Astrocyte of the spinal cord (primary cell): ENCODE measurements around the gene LATS2.

Experiments used
- DNase-seq: peaks from one replicate; pipeline ENCODE4 v3.0.0; 2011; ENCODE audit warnings: low read depth, low spot score
- H3K4me3 ChIP-seq: 2 replicates; pipeline ENCODE4 v1.5.1; 2011; ENCODE audit warnings: low read depth, mild to moderate bottlenecking, low read length, moderate library complexity
- in situ Hi-C: cut with HindIII; loops from 2 replicates; pipeline ENCODE4 v1.10.0; 2017; ENCODE audit warnings: low sequenced_read_pairs
- TF ChIP-seq, protein P1 (sequence below): IDR thresholded peaks from 2 replicates; pipeline ENCODE4 v1.5.1; 2012; ENCODE audit warnings: low read depth, mild to moderate bottlenecking, low read length, inconsistent platforms

The LATS2 gene

DNA sequence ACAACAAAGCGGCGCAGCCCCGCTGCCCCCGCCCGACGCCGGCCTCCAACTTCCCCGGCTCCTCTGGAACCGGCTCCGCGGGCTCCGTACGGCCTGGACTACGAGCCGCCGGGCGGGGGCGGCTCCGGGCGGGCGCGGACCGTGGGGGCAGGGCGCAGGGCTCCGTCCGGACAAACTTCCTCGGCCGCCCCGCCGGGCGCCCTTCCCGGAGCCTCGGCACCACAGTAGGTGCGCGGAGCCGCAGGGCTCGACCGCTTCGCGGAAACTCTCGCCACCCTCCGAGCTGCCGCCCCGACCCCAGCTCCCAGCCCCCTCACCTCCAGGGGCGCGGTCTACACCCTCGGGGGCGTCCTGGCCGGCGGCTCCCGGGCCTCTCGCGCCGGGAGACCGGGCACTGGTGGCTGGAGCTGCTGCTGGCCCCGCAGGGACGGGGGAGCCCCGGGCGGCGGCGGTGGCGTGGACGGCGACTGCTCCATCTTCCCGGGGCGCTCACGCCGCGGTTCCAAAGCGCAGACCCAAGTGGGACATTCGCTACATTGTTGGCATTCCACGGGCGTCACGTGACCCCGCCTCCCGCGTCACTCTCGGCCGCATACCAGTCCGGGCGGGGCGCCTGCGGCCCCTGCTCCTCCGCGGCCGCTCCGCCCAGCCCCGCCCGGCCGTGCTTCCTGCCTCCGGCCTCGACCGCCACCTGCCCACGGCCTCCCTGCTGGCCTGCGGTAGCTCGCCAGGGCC lies at the start of gene LATS2:
TSS of gene LATS2 (minus strand) at position 558 of the 735 bp plus-strand sequence. CDS start 15,560 bp downstream, outside the sequence.
- TF ChIP-seq, protein P1, sequence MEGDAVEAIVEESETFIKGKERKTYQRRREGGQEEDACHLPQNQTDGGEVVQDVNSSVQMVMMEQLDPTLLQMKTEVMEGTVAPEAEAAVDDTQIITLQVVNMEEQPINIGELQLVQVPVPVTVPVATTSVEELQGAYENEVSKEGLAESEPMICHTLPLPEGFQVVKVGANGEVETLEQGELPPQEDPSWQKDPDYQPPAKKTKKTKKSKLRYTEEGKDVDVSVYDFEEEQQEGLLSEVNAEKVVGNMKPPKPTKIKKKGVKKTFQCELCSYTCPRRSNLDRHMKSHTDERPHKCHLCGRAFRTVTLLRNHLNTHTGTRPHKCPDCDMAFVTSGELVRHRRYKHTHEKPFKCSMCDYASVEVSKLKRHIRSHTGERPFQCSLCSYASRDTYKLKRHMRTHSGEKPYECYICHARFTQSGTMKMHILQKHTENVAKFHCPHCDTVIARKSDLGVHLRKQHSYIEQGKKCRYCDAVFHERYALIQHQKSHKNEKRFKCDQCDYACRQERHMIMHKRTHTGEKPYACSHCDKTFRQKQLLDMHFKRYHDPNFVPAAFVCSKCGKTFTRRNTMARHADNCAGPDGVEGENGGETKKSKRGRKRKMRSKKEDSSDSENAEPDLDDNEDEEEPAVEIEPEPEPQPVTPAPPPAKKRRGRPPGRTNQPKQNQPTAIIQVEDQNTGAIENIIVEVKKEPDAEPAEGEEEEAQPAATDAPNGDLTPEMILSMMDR, result peak; percentile 9
- in situ Hi-C loops, result no loop called here

DNA sequence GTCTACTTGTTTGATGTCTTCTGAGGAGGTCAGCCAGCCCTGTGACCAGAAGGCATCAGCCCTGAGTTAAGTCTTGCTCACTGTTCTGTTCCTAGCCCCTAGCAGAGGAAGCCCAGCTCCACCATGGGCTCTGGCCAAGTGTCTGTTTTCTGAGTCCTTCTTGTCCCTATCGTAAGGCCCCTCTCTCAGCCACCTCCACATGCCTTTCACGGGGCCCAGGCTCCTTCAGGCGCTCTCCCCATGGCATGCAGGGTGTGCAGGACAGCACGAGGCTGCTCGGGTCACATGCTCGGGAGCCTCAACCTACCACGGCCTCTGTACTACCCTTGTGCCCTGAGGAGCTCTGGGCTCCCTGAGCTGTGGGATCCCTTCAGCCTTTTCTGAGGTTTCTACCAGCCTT lies 47.8 kb upstream of the LATS2 start:
- DNase-seq, result no peak
- no peak overlapping the region for H3K4me3 ChIP-seq
- in situ Hi-C loops, result no loop called here
- TF ChIP-seq, protein P1, result no peak

More for the DNA sequence above, at the start of gene LATS2:
- peak within 1 kb of the TSS; percentile 65 for H3K4me3 ChIP-seq
- peak; percentile 95 for DNase-seq

DNA sequence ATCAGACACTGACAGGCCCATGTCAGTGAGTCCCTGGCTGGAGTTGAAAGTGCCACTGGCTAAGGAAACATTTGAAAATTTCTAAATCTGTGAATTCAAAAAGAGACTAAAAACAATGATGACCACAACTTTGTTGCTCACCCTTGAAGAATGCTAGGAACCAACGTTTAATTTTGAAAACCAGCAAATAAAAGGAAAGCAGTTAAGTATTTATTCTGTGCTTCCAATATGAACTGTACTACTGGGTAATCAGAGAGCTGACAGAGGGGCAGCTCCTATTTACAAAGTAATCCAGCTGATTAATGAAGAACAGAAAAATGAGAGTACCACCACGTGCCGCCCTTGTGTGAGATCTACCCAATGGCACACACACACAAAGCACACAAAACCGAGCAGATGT lies 44.7 kb upstream of the LATS2 start:
- no peak overlapping the region for H3K4me3 ChIP-seq
- TF ChIP-seq, protein P1, result no peak
- DNase-seq, result peak; percentile 78
- in situ Hi-C loops, result no loop called here

DNA sequence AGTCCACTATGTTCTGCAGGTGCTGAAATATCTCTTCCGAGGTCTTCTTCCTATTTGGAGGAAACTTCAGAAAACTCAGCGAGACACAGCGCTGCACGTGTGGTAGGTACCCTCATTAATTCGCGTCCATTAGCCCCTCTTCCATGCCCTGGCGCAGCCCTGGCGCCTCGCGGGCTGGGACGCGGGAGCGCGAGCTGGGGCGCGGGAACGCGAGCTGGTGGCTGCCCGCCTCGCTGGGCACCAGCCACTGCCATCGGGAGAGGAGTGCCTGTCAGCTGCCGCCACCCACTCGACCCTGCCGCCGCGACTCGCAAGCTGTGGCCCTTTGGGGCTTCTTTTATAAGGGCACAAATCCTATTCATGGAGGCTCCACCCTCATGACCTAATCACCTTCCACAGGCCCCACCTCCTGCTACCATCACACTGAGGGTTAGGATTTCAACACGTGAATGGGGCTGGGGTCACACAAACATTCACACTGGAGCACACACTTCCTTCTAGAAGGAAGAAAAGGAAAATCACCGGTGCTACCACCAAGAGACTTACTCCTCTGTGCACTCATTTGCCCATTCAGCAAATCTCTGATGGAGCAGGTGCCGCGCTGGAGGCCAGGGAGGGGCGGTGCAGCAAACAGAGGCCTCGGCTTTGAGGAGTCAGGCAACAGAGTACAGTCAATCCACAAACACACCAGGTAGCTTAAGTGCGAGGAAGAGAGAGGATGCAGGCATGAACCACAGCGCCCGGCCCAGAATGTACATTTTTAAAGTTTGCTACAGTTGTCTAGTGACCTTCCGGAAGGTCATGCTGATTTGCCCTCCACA lies 43.0 kb upstream of the LATS2 start:
- in situ Hi-C loops, result no loop called here
- no peak for DNase-seq
- no peak overlapping the region for H3K4me3 ChIP-seq
- TF ChIP-seq, protein P1, result no peak

DNA sequence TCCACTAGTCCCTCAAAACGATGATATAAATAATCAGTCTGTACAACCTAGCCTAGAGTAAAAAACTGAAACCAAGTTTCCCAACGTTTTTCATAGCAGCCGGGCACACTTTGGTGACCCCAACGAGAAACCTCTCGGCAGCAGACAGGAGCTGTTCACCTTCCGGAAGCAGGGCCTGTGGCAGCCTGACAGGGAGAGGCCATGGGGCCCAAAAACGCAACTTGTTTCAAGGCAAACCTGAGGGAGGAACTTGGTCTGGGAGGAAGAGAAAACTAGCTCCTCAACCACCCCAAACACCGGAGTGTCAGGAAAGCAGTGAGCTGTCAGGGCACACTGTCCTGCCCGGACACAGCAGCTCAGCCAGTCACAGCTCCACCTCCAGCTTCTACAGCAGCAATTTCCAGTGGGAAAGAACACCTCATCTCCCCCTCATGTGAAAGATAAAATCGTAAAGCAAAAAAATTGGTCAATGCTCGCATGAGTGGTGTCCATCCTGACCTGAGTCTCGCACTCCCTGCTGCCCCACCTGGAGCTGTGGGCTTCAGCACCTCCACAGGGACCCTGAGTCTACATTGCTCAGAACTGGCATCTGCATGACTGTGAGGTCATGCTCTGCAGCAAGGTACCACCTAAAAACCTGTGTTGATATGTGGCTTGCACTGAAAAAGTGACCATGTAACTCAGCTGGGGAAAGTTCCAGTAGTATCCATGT lies 40.6 kb upstream of the LATS2 start:
- no peak for DNase-seq
- in situ Hi-C loops, result no loop called here
- TF ChIP-seq, protein P1, result no peak
- no peak overlapping the region for H3K4me3 ChIP-seq

DNA sequence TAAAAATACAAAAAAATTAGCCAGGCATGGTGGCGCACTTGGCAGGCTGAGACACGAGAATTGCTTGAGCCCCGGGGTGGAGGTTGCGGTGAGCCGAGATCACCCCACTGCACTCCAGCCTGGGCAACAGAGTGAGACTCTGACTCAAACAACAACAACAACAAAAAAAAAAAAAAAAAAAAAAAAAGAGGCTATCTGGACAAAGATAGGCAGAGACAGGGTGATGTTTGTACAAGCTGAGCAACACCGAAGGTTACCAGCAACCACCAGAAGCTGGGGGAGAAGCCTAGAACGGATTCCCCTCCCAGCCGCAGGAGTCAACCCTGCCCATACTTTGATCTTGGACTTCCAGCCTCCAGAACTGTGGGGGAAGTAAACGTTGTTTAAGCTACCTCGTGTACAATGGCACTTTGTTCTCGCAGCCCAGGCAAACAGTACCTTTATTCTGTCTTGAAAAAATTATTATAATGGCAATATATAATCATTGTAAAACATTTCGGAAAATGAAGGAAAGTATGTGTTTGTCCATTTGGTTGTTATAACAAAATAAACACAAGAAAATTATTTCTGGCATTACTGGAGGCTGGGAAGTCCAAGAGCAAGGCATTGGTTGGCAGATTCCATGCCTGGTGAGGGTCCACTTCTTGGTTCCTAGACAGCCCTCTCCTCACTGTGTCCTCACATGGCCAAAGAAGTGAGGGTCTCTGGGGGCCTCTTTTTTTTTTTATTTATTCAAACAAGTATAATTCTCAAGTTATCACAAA lies 39.8 kb upstream of the LATS2 start:
- TF ChIP-seq, protein P1, result no peak
- DNase-seq, result no peak
- in situ Hi-C loops, result no loop called here
- no peak overlapping the region for H3K4me3 ChIP-seq
